GM21360 (cell line): Measurements from ENCODE around the gene GZMM.

ENCODE experiments used
- ATAC-seq: cut with Tn5 transposase; IDR thresholded peaks from one replicate; pipeline ENCODE4 v1.9.1; 2021; ENCODE audit warnings: mild to moderate bottlenecking, moderate library complexity; ENCODE audit not compliant: unreplicated experiment

GZMM gene

DNA sequence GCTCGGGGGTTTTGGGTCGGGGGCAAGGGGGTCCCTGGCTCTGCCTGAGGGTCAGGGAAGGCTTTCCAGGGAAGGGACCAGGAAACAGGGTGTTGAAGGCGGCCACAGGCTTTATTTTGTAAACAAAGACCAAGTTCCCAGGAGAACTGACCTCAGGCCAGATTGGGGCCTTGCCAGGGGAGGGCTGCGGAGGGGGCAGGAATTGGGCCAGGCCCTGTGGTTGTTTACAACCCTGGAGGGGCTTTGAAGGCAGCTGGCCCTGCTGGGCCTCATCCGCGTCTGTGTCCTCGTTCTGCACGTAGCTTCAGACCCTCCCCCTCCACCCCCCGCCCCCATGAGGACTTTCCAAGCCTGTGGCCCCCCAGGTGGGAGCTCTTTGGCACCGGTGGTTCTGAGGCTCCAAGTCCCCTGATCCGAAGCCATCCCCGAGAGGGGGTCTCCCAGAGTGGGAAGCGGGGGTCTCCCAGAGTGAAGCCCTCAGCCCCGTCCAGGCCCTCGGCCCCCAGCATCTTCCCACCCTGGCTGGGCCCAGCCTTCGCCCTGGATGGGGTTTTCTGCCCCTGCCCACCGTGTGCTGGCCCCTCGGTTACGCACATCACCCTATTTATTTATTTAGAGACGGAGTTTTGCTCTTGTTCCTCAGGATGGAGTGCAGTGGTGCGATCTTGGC is 15.1 kb downstream of the GZMM start:
- ATAC-seq: no peak

DNA sequence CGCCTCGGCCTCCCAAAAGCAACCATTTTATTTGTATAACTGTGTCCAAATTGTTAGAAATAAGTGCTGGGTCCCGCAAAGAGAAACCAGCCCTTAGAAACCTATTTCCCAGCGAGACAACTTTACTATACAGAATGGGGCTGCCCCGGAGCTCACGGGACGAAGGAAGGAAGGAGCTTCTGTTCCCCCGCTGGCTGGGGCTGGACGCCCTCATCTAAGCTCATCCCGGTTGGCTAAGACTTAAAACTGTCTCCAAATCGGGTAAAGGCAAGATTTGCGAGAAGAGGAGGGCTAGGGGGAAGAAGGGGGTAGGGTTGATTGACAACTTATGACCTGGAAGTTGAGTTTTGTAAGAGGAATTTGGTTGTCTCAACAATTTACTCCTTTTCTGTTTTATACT is 16.3 kb downstream of the GZMM start:
- ATAC-seq: no peak

DNA sequence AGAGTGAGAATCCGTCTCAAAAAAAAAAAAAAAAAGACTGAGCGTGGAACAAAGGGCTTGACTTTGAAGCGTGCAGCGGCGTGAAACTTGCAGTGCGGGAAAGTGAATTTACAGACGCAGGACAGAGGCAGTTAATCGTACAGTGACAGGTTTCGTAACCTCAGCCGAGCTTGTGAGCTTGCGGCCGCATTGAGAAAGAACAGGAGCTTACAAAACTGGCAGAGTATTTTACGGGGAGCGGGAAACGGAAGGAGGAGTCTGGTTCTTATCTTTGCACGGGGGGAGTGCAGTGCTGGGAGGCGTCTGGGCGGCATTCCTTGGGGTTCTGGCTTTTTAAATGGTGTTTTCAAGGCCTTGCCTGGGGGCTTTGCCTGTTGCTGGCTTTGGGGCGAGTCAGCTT is 22.6 kb downstream of the GZMM start:
- no peak for ATAC-seq

DNA sequence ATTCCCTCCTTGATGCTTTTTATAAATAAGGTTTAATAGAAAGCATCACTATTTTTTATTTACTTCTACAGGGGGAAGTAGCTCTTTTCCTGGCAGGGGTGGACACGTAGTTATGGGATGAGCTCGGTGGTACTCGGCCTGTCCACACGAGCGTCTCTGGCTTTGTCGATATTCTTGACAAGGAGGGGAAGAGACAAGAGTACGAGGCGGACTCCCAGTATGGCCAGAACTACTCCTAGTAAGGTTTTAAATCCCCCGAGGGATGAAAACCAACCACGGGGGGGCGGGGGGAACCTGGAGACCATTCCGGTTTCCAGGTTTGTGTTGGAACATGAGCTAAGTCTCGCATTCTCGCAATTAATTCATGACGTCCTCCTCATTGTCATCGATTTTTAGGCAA is 23.0 kb downstream of the GZMM start:
- no peak for ATAC-seq

DNA sequence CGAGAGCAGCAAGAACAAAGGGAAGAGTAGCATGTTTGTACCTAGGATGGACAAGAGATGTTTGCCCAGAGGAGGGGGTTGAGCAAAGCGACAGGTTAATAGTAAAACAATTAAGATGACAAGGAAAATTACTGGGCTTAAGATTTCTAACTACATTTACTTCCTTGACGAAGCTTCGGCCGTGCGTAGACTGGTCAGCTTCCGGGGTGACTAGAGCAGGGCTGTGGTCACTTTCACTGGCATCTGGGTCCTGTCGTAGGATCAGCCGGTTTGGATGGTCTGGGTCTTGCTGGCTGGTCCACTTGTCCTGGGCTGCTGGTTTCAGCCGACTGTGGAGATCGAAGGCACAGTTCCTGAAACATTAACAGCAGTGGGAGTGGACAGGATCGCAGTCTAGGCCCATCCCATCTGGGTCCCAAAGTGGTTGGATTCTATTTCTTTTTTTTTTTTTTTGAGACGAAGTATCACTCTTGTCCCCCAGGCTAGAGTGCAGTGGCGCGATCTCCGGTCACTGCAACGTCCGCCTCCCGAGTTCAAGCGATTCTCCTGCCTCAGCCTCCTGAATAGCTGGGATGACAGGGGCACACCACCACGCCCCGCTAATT is 23.5 kb downstream of the GZMM start:
- ATAC-seq: no peak

DNA sequence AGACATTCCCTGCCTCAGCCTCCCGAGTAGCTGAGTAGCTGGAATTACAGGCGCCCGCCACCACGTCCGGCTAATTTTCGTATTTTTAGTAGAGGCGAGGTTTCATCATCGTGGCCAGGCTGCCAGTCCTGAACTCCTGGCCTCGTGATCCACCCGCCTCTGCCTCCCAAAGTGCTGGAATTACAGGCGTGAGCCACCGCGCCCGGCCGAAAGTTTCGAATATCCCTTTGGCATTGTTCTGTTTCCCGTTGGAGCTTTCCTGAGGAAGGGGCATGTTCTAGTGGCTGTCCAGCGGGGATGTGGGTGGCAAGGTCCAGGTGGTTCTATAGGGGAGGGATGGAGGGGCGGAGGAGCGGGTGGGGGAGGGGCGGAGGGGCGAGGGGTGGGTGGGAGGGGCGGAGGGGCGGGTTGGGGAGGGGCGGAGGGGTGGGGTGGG is 26.4 kb downstream of the GZMM start:
- no peak for ATAC-seq

DNA sequence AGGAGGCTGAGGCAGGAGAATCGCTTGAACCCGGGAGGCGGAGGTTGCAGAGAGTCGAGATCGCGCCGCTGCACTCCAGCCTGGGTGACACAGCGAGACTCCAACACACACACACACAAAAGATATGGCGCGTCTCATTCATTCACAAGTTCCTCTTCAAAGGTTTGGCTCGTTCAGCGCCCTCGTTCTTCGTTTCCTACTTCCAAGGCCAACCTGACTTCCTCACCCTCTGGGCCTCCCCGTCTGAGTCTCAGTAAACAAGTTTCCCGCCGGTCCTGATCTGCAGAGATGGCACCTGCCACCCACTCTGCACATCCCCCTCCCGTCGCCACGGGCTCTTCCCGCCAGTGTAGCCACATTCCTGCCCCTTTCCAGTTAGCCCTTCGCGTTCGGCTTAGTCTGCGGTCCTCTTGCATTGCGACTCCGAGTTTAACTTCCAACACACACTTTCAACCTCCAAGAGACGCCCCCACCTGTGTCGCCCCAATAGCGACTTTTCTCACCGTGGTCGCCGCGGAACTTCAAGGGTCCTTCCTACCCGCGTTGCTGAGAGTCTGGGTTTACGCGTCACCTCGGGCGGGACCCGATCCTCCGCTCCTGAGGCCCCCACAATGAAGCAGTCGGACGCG is 27.2 kb downstream of the GZMM start:
- ATAC-seq: no peak

DNA sequence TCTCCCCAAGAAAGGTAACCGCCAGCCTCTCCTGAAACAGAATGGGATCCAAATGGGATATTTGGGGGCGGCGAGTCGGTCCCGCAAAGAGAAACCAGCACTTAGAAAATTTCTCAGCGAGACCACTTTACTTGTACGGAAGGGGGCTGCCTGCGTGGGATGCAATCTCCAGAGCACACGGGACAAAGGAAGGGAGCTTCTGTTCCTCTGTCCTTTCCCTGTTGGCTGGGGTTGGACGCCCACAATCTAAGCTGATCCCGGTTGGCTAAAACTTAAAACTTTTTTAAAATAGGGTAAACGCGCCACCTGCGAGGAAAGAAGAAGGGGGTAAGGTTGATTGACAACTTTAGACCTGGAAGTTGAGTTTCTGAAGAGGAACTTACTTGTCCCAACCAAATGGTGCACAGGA is 27.7 kb downstream of the GZMM start:
- ATAC-seq: peak; percentile 1

DNA sequence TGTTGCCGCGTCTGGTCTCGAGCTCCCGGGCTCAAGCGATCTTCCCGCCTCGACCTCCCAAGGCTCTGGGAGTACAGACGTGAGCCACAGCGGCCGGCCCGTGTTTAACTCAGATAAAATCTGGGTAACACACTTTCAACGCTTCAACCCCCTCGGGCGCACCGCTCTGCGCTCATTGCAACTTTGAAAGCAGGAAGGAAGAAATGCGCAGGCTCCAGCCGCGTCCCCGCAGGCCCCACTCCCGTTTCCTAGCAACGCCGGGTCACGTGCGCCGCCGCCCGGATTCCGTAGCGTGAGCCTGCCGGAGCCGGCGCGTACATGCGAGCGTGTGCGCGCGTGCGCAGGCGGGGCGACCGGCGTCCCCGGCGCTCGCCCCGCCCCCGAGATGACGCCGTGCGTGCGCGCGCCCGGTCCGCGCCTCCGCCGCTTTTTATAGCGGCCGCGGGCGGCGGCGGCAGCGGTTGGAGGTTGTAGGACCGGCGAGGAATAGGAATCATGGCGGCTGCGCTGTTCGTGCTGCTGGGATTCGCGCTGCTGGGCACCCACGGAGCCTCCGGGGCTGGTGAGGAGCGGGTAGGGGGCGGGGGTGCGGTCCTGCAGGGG is 28.4 kb downstream of the GZMM start, which contains the start of gene BSG:
Gene BSG, plus strand, starts transcription at position 457 of the 603 bp plus-strand sequence. Its CDS starts 39 bp downstream, at position 496.
- ATAC-seq: peak; percentile 73

DNA sequence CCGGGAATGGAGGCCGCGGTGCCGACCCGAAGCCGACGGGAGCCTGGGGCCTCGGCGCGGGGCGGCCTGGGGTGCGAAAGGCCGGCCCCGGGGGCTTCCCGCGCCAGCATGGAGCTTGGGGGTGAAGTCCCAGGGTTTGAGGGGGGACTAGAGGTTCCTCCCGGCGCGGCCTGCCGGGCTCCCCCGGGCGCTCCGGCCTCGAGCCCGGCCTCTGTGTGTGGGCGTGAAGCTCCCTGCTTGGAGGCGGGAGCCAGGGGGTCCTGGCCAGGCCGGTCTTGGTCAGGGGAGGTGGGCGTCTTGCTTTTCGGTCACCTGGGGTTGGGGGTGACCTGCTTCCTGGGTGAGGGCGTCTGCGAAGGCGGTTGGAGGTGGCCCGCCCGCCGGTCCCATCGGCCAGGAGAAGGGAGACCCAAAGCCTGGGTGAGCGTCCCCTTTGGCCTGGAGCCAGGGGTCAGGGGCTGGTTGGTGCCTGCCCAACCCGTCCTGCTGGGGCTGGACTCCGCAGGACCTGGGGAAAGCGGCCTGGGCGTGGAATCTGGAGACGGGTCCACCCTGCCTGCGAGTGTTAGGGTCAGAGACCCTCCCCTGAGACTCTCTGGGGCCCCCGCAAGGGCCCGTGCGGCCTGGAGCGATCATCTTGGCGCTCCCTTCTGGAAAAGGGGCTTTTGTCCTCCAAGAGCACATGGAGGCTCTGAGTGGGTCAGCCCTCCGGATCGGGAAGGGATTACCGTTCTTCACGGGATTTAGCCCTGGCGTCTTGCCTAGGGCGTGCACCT is 29.1 kb downstream of the GZMM start:
- ATAC-seq: peak; percentile 15

DNA sequence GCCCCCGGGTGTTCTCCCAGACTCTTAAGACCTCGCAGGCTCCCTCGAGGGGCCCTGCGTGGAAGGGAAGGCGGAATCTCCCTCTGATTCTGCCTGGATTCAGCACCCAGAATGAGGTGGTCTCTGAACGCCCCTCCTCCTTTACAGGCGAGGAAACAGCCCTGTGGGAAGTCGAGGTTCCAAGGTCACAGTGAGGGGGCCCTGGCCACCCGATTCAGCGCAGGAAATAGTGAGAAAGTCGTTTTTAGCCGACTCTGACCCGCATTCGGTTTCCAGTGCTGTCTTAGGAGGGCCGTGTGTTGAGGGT is 29.6 kb downstream of the GZMM start:
- ATAC-seq: no peak

DNA sequence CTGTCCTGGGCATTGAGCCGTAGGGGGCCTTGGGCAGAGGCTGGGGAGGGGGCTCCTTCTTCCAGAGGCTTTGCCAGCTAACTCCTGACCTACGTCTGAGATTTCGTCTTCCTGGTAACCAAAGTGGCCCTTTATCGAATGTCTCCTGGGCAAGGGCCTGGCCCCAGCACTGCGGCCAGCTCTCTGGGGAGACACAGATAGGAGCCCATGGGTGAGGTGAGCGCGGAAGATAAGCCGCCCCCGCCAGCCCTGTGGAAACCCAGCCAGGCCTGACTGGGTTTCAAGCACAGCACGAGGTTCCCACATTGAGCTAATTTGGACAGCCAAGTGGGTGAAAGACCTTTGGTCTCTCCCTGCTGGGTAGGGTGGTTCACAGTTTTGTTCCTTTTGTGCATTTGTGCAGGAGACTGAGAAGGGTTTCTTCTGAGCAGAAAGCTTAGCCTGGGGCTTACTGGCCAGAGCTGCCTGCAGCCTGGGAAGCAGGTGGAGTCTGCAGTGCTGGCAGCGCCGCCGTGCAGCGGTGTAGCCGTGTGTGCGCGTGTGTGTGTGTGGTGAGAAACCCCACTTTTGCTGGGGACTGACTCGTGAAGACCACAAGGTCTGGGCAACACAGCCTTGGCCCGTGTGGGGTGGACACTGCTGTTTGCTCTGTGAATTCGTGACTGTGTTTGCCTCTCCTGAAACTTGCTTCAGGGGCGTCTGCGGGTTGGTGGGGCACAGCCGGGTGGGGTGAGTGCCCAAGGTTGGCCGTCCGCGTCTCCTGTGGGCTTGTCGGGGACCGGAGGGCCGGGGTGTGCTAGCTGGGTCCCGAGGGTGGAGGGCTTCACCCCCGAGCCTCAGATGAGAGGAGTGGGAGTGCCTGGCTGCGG is 31.0 kb downstream of the GZMM start:
- no peak for ATAC-seq

DNA sequence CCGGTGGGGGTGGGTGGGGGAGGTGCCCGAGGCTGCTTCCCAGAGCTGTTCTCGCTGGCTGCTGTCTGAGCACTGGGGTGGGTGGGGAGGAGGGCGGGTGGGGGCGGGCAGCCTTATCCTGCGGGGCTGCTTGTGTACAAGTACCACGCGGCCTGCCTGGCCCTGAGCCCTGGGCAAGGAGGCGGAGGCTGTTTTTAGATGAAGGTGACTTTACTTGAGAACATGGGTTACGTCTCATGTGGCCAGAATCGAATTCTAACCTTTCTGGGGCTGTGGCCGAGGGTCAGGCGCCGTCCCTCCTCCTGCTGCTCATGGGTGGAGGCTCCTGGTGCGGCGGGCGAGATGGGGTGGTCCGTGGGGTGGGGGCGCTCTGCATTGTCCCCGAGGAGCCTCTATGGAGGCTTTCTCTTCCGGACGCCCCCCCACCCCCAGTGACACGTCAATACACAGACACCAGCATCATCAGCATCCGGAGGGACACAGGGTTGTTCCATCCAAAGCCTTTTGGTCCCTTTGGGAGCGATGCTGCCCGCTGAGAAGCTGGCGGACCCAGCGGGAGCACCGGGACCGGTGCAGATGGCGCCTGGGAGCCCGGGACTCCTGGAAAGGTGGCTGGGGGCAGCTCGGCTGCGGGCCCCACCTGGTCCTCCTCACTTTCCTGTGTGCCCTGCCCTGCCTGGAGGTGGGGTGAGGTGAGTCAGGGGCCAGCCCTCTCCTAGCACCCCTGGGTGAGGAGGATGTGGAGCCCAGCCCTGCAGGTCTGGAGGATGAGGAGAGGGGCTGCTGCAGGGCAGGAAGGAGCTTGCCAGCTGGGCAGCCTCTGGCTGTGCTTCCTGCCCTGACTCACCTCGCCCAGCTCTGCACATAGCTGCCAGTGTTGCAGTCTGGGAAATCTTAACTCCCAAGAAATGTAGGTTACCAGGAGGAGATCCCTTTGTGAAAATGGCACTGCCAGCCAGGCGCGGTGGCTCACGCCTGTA is 32.0 kb downstream of the GZMM start:
- ATAC-seq: no peak

DNA sequence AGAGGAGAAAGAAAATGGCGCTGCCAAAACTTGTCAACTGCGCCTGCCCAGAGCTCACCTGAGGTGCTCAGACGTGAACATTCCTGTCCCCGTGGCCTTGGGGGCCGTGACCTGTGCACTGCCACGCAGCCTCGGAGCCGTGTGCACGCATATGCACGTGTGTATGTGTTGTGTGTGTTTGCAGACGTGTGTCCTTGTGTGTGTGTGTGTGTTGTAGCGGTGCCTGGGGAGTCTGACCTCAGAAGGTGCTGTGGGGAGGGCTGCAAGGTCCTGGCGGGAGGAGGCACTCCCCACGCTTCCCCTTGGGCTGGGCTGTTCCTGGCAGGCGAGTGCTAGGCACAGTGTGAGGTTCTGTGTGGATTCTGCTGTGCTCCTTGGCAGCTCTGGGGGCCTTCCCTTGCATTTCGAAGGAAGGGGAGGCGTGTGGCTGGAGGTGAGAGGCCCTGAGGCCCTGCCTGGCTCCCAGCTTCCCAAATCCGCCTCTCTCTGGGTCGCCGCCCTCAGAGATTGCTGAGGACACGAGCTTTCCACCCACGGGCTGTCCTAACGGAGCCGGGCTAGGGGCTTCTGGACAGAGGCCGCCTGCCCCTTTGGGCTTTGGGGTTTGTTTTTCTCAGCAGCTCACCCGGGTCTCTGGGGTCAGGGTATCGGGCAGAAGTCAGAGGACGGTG is 33.0 kb downstream of the GZMM start:
- no peak for ATAC-seq

DNA sequence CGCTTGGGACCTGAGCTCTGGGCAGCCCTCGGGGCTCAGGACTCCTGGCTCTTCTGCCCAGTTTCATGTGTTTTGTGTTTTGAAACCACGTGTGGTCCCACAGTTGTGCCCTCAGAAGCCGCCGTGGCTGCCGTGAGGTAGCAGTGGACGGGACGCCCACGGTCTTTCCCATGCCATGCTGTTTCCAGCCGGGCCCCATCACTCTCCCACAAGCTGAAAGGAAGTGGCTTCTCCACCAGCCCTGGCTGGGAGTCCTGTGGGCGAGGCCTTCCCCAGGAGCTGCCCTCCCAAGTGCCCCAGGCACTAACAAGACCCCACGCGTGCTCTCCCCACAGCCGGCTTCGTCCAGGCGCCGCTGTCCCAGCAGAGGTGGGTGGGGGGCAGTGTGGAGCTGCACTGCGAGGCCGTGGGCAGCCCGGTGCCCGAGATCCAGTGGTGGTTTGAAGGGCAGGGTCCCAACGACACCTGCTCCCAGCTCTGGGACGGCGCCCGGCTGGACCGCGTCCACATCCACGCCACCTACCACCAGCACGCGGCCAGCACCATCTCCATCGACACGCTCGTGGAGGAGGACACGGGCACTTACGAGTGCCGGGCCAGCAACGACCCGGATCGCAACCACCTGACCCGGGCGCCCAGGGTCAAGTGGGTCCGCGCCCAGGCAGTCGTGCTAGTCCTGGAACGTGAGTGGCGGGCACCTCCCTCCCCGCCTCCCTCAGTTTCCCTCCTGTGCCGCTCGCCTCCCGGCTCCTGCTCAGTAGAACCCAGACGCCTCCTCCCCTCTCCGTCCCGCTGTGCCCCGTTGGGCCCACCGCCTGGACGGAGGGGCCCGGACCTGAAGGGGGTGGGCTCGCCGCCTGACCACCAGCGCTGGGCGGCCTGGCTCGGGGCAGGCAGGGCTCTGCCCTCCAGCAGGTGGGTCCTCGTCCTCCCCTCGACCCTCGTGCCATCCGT is 33.9 kb downstream of the GZMM start:
- ATAC-seq: no peak

DNA sequence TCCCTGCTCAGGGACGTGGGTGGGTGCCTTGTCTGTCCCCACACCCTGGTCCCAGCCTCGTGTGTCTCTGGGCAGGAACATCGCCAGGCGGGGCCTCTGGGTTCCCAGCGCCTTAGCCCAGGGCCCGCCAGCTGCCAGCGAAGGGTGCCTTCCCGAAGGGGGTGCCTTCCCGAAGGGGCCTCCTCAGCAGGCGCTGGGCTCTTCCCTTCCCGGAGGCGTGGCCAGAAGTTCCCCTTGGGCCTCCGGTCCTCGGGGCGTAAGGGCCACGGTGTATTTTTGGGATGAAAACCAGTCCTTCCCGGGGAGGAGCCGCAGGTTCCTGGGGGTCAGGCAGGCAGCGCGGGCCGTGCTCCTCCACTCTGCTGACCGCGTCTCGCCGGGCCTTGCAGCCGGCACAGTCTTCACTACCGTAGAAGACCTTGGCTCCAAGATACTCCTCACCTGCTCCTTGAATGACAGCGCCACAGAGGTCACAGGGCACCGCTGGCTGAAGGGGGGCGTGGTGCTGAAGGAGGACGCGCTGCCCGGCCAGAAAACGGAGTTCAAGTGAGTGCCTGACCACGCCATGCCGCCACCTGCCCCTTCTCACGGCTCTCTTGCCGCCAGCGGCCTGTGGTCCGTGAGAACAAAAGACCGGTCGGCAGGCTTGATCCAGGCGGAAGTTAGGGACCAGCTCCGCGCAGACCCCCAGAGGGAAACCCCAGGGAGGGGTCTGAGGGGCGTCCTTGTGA is 35.4 kb downstream of the GZMM start:
- no peak for ATAC-seq

DNA sequence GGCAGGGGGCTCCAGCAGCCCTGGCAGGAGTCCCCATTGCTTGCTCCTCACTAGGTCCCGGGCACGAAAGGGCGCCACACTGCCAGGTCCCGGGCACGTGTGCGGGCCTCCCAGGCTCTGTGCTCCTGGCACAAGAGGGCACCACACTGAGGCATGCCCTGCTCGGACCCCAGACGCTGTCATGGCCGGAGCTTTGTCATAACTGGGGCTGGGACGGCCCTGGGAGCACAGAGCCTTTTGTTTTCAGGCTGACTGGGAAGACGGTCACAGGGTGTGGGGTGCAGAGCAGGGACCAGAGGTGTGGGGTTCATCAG is 35.9 kb downstream of the GZMM start:
- ATAC-seq: no peak
